Activated CD4-positive, alpha-beta T cell treated with anti-CD3 and anti-CD28 coated beads, Interleukin-2, amount 10 ng/mL, durations not matched to agents 24 days and 14 days (primary cell): ENCODE data around the gene AFAP1. TPM values are rescaled to one million over a fixed set of nuclear protein-coding genes. Genes with fewer than 3 reads are reported as not detected.

ENCODE experiments used
- DNase-seq: peaks from one replicate; pipeline ENCODE4 v3.0.0; 2022
- H3K27ac Mint-ChIP-seq: one replicate; pipeline ENCODE4 v1.8.0; 2022; ENCODE audit warnings: mild to moderate bottlenecking, mixed read lengths
- H3K27me3 Mint-ChIP-seq: one replicate; pipeline ENCODE4 v1.8.0; 2022; ENCODE audit warnings: mixed read lengths
- H3K36me3 Mint-ChIP-seq: one replicate; pipeline ENCODE4 v1.8.0; 2022; ENCODE audit warnings: low read depth, mild to moderate bottlenecking, mixed read lengths
- H3K4me1 Mint-ChIP-seq: one replicate; pipeline ENCODE4 v1.8.0; 2021; ENCODE audit warnings: mixed read lengths
- H3K4me3 Mint-ChIP-seq: one replicate; pipeline ENCODE4 v1.8.0; 2022; ENCODE audit warnings: mild to moderate bottlenecking, moderate library complexity, mixed read lengths
- H3K9me3 Mint-ChIP-seq: one replicate; pipeline ENCODE4 v1.8.0; 2021; ENCODE audit warnings: mixed read lengths
- intact Hi-C: fragments of 100-400 bp; cut with micrococcal nuclease; formaldehyde crosslinking; loops from one replicate; pipeline ENCODE4 v1.15.1; 2023
- total RNA-seq: library from RNA; stranded (reverse); gene quantifications from 2 replicates; pipeline ENCODE4 v1.2.3, GENCODE V29; 2022

Gene AFAP1
- total RNA-seq, 1 donor from 2014 or later, result 37.6 TPM

GRCh38 chr4:7806338-7807090 is 133.1 kb downstream of the AFAP1 start:
- H3K4me1 Mint-ChIP-seq, result peaks cover 15% of the 10 kb centered on the region
- intact Hi-C loops, result loop anchor here (10.0 kb wide), 1 partner anchor 48 kb away; no protein-coding TSS in a partner anchor
- no peak overlapping the region for H3K27ac Mint-ChIP-seq
- H3K36me3 Mint-ChIP-seq, result peaks cover 14% of the 10 kb centered on the region
- no peak for DNase-seq
- no peak overlapping the region for H3K4me3 Mint-ChIP-seq
- H3K9me3 Mint-ChIP-seq, result no peaks in the 10 kb centered on the region
- no peaks in the 10 kb centered on the region for H3K27me3 Mint-ChIP-seq

DNA sequence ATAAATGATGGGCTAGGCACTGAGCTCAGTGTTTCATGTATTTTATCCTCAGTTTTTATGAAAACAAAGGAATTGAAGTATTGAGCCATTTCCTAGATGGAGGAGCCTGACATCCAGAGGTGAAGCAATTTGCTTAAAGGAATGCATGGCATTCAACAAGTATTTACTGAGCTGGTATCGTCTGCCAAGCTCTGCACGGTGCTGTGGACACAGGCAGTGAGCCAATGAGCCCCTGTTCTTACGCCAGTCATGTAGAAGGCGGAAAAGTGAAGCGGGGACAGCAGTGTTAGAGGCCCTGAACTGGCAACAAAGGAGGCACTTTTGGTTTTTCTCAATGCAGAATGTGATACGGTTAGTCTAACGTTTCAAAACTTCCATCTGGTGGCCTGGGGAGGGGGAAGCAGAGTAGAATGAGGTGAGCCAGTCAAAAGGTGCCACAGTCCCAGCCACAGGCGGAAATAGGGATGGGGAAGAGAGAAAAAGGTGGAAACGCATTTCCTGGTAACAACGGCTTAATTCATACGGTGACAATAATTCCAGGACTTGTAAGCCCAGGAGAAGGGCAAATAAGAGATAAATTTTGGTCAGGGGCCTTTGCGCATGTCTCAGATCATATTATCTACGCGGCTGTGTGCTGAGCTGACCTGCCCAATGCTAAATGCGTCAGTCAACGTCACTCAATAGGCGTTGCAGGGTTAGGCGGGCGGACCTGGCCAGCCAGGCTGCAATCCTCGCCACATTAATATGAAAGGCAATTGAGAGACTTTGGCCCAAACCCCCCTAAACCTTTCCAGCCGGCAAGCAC is 133.9 kb downstream of the AFAP1 start:
- intact Hi-C loops, result loop anchor here (10.0 kb wide), 1 partner anchor 49 kb away; no protein-coding TSS in a partner anchor
- Mint-ChIP-seq H3K4me3 (no peak overlapping the region), H3K9me3 (no peaks in the 10 kb centered on the region)

GRCh38 chr4:7804756-7805385 is 134.8 kb downstream of the AFAP1 start:
- DNase-seq, result no peak
- Mint-ChIP-seq H3K4me3 (no peak overlapping the region), H3K4me1 (peaks cover 14% of the 10 kb centered on the region), H3K9me3 (no peaks in the 10 kb centered on the region), H3K36me3 (peaks cover 20% of the 10 kb centered on the region), H3K27me3 (no peaks in the 10 kb centered on the region), H3K27ac (no peak overlapping the region)
- intact Hi-C loops, result loop anchor here (1.0 to 10.0 kb wide), 4 partner anchors 50 to 182 kb away; no protein-coding TSS in a partner anchor

More for the DNA sequence above, 133.9 kb downstream of the AFAP1 start:
- Mint-ChIP-seq H3K27me3 (no peaks in the 10 kb centered on the region), H3K4me1 (peaks cover 15% of the 10 kb centered on the region), H3K27ac (no peak overlapping the region), H3K36me3 (peaks cover 14% of the 10 kb centered on the region)
- no peak for DNase-seq

GRCh38 chr4:7803992-7804755 is 135.5 kb downstream of the AFAP1 start:
- Mint-ChIP-seq H3K27me3 (no peaks in the 10 kb centered on the region), H3K27ac (no peak overlapping the region), H3K9me3 (no peaks in the 10 kb centered on the region), H3K4me3 (no peak overlapping the region), H3K4me1 (peaks cover 13% of the 10 kb centered on the region), H3K36me3 (peaks cover 23% of the 10 kb centered on the region)
- DNase-seq, result peak; percentile 94
- intact Hi-C loops, result loop anchor here (1.0 to 10.0 kb wide), 4 partner anchors 51 to 183 kb away; no protein-coding TSS in a partner anchor

DNA sequence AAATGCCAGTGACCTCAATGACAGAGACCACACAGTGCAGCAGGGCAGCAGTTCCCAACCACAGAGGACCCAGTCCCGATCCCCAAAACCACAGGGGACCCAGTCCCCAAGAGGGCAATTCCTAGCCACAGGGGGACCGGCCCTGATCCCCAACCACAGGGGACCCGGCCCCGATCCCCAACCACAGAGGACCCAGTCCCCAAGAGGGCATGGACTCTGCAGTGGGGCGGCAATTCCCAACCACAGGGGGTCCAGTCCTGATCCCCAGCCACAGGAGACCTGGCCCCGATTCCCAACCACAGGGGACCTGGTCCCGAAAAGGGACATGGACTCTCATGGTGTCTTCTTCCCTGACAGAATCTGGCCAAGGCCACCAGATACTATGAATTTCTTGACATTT is 136.3 kb downstream of the AFAP1 start:
- peaks cover 24% of the 10 kb centered on the region for H3K36me3 Mint-ChIP-seq
- H3K4me3 Mint-ChIP-seq, result no peak overlapping the region

DNA sequence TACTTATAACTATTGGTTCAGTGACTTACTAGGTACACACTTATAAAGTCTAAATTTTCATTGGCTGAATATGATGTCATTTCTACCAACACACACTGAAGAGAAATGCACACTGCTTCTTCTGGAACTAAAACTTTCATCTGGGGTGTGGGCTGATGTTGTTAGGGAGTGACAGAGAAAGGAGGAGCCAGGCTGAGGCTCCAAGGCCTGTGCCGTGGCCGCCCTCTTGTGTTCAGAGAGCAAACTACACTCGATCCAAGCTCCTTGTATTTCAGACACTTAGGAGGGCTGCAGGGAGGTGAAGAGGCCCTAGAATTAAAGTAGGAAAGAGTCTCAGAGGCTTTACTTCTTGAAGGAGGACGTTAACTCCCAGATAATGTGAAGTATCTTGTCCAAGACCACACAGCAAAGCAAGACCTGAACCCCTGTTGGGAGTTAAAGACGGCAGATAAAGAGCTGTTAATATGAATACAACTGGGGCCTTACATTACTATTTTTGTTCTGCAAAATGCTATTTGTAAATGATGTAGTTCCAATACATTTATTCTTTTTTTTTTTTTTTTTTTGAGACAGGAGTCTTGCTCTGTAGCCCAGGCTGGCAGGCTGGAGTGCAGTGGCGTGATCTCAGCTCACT is 137.5 kb downstream of the AFAP1 start:
- Mint-ChIP-seq H3K4me1 (peaks cover 12% of the 10 kb centered on the region), H3K4me3 (no peak overlapping the region), H3K36me3 (peaks cover 24% of the 10 kb centered on the region), H3K9me3 (no peaks in the 10 kb centered on the region), H3K27me3 (no peaks in the 10 kb centered on the region), H3K27ac (no peak overlapping the region)
- DNase-seq, result peak; percentile 94
- intact Hi-C loops, result loop anchor here (1.0 to 10.0 kb wide), 5 partner anchors 32 to 165 kb away; no protein-coding TSS in a partner anchor

More for the DNA sequence above, 136.3 kb downstream of the AFAP1 start:
- DNase-seq, result no peak
- no peak overlapping the region for H3K27ac Mint-ChIP-seq
- no peaks in the 10 kb centered on the region for H3K9me3 Mint-ChIP-seq
- H3K27me3 Mint-ChIP-seq, result no peaks in the 10 kb centered on the region
- peaks cover 12% of the 10 kb centered on the region for H3K4me1 Mint-ChIP-seq
- intact Hi-C loops, result loop anchor here (5.0 to 10.0 kb wide), 2 partner anchors 51 to 164 kb away; no protein-coding TSS in a partner anchor

DNA sequence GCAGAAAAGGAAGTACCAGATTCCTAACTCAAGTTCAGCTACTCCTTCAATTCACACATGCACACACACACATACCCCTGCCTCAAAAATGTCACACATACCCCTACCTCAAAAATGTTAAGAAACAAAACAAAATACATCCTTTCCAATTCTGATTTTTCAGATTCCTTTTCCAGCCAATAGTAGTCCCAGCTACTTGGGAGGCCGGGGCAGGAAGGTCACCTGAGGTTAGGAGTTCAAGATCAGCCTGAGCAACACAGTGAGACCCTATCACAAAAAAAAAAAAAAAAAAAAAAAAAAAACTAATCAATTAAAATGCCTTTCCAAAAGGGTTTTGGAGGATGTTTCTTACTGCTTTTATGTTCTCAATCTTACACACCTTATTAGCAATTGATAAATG is 138.0 kb downstream of the AFAP1 start:
- Mint-ChIP-seq H3K27ac (no peak overlapping the region), H3K36me3 (peaks cover 24% of the 10 kb centered on the region), H3K27me3 (no peaks in the 10 kb centered on the region), H3K4me3 (no peak overlapping the region), H3K9me3 (no peaks in the 10 kb centered on the region), H3K4me1 (peaks cover 12% of the 10 kb centered on the region)
- no peak for DNase-seq
- intact Hi-C loops, result loop anchor here (1.0 to 10.0 kb wide), 5 partner anchors 31 to 166 kb away; no protein-coding TSS in a partner anchor

GRCh38 chr4:7801001-7801400 is 138.7 kb downstream of the AFAP1 start:
- peaks cover 24% of the 10 kb centered on the region for H3K36me3 Mint-ChIP-seq
- no peak overlapping the region for H3K4me3 Mint-ChIP-seq
- no peaks in the 10 kb centered on the region for H3K9me3 Mint-ChIP-seq
- no peak for DNase-seq
- no peaks in the 10 kb centered on the region for H3K27me3 Mint-ChIP-seq
- intact Hi-C loops, result loop anchor here (5.0 to 10.0 kb wide), 2 partner anchors 54 to 166 kb away; no protein-coding TSS in a partner anchor
- peaks cover 12% of the 10 kb centered on the region for H3K4me1 Mint-ChIP-seq
- H3K27ac Mint-ChIP-seq, result no peak overlapping the region

GRCh38 chr4:7800410-7800809 is 139.3 kb downstream of the AFAP1 start:
- intact Hi-C loops, result loop anchor here (5.0 to 10.0 kb wide), 2 partner anchors 54 to 167 kb away; no protein-coding TSS in a partner anchor
- Mint-ChIP-seq H3K36me3 (peaks cover 24% of the 10 kb centered on the region), H3K9me3 (no peaks in the 10 kb centered on the region), H3K4me1 (peaks cover 12% of the 10 kb centered on the region), H3K4me3 (no peak overlapping the region), H3K27ac (no peak overlapping the region), H3K27me3 (no peaks in the 10 kb centered on the region)
- DNase-seq, result no peak

GRCh38 chr4:7799736-7800135 is 139.9 kb downstream of the AFAP1 start:
- H3K27me3 Mint-ChIP-seq, result no peaks in the 10 kb centered on the region
- H3K4me3 Mint-ChIP-seq, result no peak overlapping the region
- H3K9me3 Mint-ChIP-seq, result no peaks in the 10 kb centered on the region
- peaks cover 12% of the 10 kb centered on the region for H3K4me1 Mint-ChIP-seq
- H3K36me3 Mint-ChIP-seq, result peaks cover 24% of the 10 kb centered on the region
- DNase-seq, result no peak
- intact Hi-C loops, result loop anchor here (5.0 to 10.0 kb wide), 2 partner anchors 55 to 168 kb away; no protein-coding TSS in a partner anchor
- no peak overlapping the region for H3K27ac Mint-ChIP-seq

DNA sequence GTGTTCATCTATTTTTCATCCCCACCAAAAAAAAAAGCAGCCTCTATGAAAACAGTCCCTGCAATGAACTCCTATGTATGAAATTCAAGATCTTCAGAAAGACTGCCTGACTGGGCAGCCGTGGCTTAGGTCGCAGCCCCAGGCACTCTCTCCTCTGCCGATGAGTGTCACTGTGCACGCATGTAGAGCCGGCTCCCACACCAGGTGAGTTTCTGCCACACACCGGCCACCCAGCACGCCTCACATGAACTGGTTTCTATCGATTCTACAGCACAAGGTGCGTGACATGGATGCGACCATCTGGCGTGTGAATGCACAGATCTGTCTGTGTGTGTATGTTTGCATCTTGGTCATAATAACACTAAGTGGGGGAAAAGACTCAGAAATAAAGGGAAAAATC is 140.4 kb downstream of the AFAP1 start:
- Mint-ChIP-seq H3K27ac (no peak overlapping the region), H3K36me3 (peaks cover 24% of the 10 kb centered on the region)

GRCh38 chr4:7798178-7798995 is 141.3 kb downstream of the AFAP1 start:
- Mint-ChIP-seq H3K36me3 (peaks cover 28% of the 10 kb centered on the region), H3K27ac (no peak overlapping the region), H3K4me1 (peaks cover 5% of the 10 kb centered on the region), H3K4me3 (no peak overlapping the region), H3K9me3 (no peaks in the 10 kb centered on the region), H3K27me3 (no peaks in the 10 kb centered on the region)
- no peak for DNase-seq
- intact Hi-C loops, result no loop called here

More for the DNA sequence above, 140.4 kb downstream of the AFAP1 start:
- DNase-seq, result no peak
- Mint-ChIP-seq H3K27me3 (no peaks in the 10 kb centered on the region), H3K9me3 (no peaks in the 10 kb centered on the region), H3K4me1 (peaks cover 10% of the 10 kb centered on the region), H3K4me3 (no peak overlapping the region)
- intact Hi-C loops, result no loop called here
